Measurements from ENCODE around the gene PCIF1.
A peak's percentile ranks its signal among the peaks of the same experiment; 100 is the strongest.

The PCIF1 gene

DNA sequence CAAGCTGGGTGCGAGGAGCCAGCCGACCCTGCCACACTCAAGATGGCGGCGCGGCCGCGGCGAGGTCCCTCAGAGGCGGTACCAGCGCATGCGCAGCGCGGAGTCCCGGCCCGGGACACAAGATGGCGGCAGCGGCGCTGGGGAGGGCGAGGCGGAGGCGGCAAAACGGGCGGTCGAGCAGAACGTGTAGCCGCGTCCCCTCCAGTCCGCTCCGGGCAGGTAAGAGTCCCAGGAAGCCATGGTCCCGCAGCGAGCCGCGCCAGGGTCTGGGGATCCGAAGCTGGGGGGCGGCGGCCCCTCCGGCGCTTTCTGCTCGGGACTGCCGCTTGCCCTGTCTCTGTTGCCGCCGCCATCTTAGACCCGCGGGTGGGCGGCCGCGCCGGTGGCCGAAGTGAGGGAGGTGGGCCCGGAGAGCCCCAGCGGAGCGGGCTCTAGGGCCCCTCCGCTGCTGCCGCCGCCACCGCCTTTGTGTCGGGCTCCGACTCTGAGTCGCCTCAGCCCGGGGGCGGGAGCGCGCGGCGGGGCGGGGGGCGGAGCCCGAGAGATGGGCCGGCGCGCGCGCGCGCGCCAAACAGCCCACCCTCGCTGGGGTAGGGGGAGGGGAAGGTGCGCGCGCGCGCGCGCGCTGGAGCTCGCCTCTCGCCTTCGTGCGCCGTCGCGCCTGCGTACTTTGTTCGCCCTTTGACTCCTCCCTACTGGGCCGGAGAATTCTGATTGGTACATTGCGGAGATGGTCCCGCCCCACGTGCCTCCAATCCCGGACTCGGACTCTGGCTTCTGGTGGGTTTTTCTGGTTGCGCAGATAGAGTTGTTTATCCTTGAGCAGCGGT lies at the start of gene PCIF1:
Gene PCIF1, plus strand, starts transcription at position 98 of the 830 bp plus-strand sequence. CDS start 4,317 bp downstream, outside the sequence.
- in situ Hi-C loops (cut with MboI; ENCODE audit: low sequenced_read_pairs, unreplicated experiment), result no loop called here
- TF ChIP-seq, protein P1, sequence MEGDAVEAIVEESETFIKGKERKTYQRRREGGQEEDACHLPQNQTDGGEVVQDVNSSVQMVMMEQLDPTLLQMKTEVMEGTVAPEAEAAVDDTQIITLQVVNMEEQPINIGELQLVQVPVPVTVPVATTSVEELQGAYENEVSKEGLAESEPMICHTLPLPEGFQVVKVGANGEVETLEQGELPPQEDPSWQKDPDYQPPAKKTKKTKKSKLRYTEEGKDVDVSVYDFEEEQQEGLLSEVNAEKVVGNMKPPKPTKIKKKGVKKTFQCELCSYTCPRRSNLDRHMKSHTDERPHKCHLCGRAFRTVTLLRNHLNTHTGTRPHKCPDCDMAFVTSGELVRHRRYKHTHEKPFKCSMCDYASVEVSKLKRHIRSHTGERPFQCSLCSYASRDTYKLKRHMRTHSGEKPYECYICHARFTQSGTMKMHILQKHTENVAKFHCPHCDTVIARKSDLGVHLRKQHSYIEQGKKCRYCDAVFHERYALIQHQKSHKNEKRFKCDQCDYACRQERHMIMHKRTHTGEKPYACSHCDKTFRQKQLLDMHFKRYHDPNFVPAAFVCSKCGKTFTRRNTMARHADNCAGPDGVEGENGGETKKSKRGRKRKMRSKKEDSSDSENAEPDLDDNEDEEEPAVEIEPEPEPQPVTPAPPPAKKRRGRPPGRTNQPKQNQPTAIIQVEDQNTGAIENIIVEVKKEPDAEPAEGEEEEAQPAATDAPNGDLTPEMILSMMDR (IDR thresholded peaks at IDR 0.05; ENCODE audit: borderline replicate concordance, control extremely low read depth, extremely low read depth, insufficient read depth, missing control alignments), result no peak
- peak; percentile 99 for DNase-seq (ENCODE audit: low spot score)

DNA sequence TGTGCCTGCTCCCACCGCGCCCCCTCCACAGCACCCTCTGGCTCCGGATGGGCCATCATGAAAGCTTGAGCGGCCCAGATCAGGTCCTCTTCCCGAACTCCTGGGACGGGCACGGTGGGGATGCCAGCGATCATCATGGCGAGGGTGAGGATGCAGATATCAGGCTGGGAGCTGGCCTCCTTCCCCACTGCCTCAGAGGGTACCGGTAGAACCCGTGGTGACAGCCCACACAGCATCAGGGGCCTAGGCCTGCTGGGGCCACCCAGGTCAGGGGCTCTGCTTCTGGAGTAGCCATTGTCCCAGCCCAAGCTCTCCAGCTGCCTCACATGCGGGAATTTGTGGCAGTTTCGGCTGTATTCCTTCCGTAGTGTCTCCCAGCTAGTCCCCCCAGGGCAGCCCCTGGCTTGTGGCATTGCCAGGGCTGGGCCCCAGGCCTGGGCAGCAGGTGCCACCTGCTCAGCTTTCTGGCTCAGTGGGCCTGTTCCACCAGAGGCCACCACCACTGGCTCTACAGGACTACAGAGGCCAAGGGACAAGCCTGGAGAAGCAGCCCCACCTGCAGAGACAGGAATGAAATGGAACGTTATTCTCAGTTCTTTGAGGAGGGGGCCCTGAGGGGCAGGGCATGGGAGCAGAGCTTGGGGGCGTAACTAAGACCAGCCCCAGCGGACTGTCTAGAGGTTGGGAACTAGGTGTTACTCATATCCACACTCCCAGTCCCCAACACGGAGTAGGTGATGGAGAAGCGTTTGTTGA lies 47.7 kb upstream of the PCIF1 start:
- TF ChIP-seq, protein P1 (IDR thresholded peaks at IDR 0.05; ENCODE audit: borderline replicate concordance, control extremely low read depth, extremely low read depth, insufficient read depth, missing control alignments), result no peak
- no peak for DNase-seq (ENCODE audit: low spot score)
- in situ Hi-C loops (cut with MboI; ENCODE audit: low sequenced_read_pairs, unreplicated experiment), result no loop called here

DNA sequence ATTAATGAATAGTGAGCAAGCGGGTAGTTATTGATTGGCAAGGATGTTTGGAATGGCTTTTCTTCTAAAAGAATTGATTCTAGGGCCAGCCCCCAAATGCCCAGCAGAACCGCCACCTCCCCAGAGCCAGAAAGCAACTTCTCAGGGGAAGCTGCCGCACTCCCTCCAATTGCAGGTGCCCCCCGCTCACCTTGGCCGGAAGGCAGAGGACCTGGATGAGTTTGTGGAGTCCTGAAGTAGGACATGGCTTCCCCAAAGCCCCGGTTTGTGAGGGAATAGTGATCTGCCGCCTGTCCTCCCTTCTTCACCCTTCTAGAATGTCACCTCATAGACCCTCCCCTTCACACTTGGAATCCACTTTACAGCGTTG lies 47.2 kb upstream of the PCIF1 start, which contains the start of gene SPATA25:
Gene SPATA25, minus strand, starts transcription at position 277 of the 370 bp plus-strand sequence. Its CDS starts 32 bp downstream, at position 245.
- DNase-seq (ENCODE audit: low spot score), result no peak
- in situ Hi-C loops (cut with MboI; ENCODE audit: low sequenced_read_pairs, unreplicated experiment), result no loop called here
- TF ChIP-seq, protein P1 (IDR thresholded peaks at IDR 0.05; ENCODE audit: borderline replicate concordance, control extremely low read depth, extremely low read depth, insufficient read depth, missing control alignments), result no peak

DNA sequence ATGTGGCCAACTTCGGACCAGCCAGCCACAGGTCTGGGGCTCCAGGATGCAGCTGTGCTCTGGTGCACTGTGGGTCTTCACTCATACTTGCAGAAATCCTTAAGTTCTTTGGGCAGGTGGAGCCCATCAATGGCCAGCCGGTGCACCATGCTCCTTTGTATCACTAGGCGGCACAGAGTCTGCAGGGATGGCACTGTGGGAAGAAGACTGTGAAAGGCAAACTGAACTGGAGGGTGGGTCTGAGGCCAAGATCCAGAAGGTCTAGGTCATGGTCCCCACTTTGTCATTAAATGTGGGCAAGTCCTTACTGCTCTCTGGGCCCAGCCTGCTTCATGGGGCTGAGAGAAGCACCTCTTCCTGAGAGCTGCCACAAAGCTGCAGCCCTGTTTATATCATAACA lies 45.8 kb upstream of the PCIF1 start:
- TF ChIP-seq, protein P1 (IDR thresholded peaks at IDR 0.05; ENCODE audit: borderline replicate concordance, control extremely low read depth, extremely low read depth, insufficient read depth, missing control alignments), result no peak
- DNase-seq (ENCODE audit: low spot score), result no peak
- in situ Hi-C loops (cut with MboI; ENCODE audit: low sequenced_read_pairs, unreplicated experiment), result no loop called here

DNA sequence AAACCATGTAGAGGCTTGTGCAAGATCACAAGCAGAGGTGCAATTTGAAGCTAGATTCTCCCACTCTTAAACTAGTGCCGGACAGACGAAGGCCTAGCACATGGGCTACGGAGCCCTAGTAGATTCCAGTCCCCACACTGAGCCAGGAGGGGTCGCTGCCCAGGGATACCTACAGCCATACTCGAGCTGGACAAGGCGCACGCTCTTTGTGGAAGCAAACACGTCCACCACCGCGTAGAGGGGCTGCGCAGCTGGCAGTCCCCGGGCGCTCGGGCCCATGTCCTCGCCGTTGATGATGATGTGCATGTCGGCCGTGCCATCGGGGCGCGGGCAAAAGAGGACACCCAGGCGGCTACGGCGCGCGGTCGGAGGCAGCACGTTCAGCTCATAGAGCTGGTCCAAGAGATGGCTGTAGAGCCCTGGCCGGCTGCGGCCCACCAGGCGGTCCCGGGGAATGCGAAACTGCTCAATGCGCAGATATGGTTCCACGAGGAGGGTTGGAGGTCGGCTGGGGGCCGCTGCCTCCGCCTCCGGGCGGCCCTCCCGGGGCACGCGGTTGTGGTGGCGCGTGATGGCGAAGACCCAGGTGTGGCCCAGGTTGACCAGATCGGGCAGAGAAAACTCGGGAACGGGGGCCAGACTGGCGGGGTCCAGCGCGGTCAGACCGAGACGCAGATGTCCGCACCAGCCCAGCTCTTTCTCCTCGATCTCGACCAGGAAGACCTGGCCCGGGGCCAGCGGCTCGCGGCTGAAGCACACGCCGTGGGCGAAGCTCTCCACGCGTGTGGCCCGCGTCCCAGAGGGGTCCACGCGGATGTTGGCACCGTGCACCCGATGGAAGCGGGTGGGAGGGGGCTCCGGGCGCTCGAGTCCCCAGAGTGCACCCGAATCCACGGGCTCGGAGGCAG lies 44.2 kb upstream of the PCIF1 start:
- peak; percentile 74 for DNase-seq (ENCODE audit: low spot score)
- in situ Hi-C loops (cut with MboI; ENCODE audit: low sequenced_read_pairs, unreplicated experiment), result no loop called here
- TF ChIP-seq, protein P1 (IDR thresholded peaks at IDR 0.05; ENCODE audit: borderline replicate concordance, control extremely low read depth, extremely low read depth, insufficient read depth, missing control alignments), result peak; percentile 40
